Midbrain (tissue), 1 donor: ENCODE measurements around the gene SKIDA1.

Experiments
- DNase-seq: peaks from one replicate; lab custom pipeline; 2025; lab: John Stamatoyannopoulos, UW

SKIDA1 gene

GRCh38 chr10:21517134-21518031 lies 8.1 kb downstream of the SKIDA1 start:
- DNase-seq = peak; percentile 51

- DNase-seq = peak; percentile 71
These were observed 9.0 kb downstream of the SKIDA1 start for GRCh38 chr10:21516242-21517131.

GRCh38 chr10:21515361-21516241 lies 9.9 kb downstream of the SKIDA1 start:
- no peak for DNase-seq

- DNase-seq = no peak
These were observed 10.6 kb downstream of the SKIDA1 start for GRCh38 chr10:21514818-21515351.

- DNase-seq = no peak
These were observed 11.2 kb downstream of the SKIDA1 start for GRCh38 chr10:21514129-21514817.

GRCh38 chr10:21513405-21513788 lies 12.1 kb downstream of the SKIDA1 start:
- no peak for DNase-seq

- no peak for DNase-seq
These were observed 12.7 kb downstream of the SKIDA1 start for GRCh38 chr10:21512573-21513404.

- no peak for DNase-seq
These were observed 13.4 kb downstream of the SKIDA1 start for GRCh38 chr10:21511946-21512572.

GRCh38 chr10:21511095-21511570 lies 14.3 kb downstream of the SKIDA1 start:
- no peak for DNase-seq

- peak; percentile 39 for DNase-seq
These were observed 15.0 kb downstream of the SKIDA1 start for GRCh38 chr10:21510241-21511094.

GRCh38 chr10:21509341-21510240 lies 15.9 kb downstream of the SKIDA1 start:
- peak; percentile 34 for DNase-seq

- no peak for DNase-seq
These were observed 16.7 kb downstream of the SKIDA1 start for GRCh38 chr10:21508706-21509331.

GRCh38 chr10:21507150-21507549 lies 18.3 kb downstream of the SKIDA1 start:
- DNase-seq = no peak

GRCh38 chr10:21506351-21506750 lies 19.1 kb downstream of the SKIDA1 start:
- no peak for DNase-seq

GRCh38 chr10:21505711-21506278 lies 19.7 kb downstream of the SKIDA1 start:
- DNase-seq = no peak

GRCh38 chr10:21503542-21503941 lies 21.9 kb downstream of the SKIDA1 start:
- DNase-seq = no peak

GRCh38 chr10:21502348-21502740 lies 23.1 kb downstream of the SKIDA1 start:
- no peak for DNase-seq
